Subcutaneous adipose tissue (tissue), 4 donors: ENCODE data around the gene CFAP119. TPM values are rescaled to one million over a fixed set of nuclear protein-coding genes. Genes with fewer than 3 reads are reported as not detected.

Experiments used
- total RNA-seq, 4 donors: library from RNA; depleted of rRNA; stranded (reverse); fragments of >200 nt; gene quantifications; one replicate each; pipeline ENCODE4 v1.1.0, GENCODE V29; 2016
- TF ChIP-seq, protein P1 (sequence below): fragments of 450-650 bp; IDR thresholded peaks from one replicate; pipeline ENCODE4 v1.5.1; 2016; ENCODE audit warnings: low read depth, mild to moderate bottlenecking, control low read depth, antibody characterized with exemption, moderate library complexity

Gene CFAP119
- total RNA-seq, 4 donors from 2014 or later = 1.9 to 6.2 (median 2.7) TPM; not detected in 1

DNA sequence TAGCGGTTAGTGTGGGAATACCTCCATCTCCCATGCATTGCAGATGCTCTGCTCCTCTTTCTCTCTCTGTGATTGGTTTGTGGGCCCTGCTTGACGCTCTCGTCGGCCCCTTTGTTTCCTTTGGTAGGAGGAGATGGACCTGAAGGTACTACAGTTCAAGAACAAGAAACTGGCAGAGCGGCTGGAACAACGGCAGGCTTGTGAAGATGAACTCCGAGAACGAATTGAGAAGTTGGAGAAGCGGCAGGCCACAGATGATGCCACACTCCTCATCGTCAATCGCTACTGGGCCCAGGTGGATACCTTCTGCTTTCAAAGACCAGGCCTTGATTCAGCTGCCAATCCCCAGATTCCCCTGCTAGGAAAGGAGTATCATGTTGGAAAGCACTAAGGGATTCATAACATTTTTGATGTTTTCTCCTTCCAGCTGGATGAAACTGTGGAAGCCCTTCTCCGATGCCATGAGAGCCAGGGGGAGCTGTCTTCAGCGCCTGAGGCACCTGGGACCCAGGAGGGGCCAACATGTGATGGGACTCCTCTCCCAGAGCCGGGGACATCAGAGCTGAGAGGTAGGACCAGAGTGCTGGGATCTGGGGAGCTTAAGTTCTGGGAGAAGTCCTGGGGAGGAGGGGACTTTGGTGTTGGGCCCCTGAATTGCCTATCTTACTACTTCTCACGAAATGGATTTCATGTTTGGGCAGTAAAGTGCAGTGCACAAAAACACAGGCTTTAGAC is 1.3 kb upstream of the CFAP119 start:
- TF ChIP-seq, protein P1, sequence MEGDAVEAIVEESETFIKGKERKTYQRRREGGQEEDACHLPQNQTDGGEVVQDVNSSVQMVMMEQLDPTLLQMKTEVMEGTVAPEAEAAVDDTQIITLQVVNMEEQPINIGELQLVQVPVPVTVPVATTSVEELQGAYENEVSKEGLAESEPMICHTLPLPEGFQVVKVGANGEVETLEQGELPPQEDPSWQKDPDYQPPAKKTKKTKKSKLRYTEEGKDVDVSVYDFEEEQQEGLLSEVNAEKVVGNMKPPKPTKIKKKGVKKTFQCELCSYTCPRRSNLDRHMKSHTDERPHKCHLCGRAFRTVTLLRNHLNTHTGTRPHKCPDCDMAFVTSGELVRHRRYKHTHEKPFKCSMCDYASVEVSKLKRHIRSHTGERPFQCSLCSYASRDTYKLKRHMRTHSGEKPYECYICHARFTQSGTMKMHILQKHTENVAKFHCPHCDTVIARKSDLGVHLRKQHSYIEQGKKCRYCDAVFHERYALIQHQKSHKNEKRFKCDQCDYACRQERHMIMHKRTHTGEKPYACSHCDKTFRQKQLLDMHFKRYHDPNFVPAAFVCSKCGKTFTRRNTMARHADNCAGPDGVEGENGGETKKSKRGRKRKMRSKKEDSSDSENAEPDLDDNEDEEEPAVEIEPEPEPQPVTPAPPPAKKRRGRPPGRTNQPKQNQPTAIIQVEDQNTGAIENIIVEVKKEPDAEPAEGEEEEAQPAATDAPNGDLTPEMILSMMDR = no peak

DNA sequence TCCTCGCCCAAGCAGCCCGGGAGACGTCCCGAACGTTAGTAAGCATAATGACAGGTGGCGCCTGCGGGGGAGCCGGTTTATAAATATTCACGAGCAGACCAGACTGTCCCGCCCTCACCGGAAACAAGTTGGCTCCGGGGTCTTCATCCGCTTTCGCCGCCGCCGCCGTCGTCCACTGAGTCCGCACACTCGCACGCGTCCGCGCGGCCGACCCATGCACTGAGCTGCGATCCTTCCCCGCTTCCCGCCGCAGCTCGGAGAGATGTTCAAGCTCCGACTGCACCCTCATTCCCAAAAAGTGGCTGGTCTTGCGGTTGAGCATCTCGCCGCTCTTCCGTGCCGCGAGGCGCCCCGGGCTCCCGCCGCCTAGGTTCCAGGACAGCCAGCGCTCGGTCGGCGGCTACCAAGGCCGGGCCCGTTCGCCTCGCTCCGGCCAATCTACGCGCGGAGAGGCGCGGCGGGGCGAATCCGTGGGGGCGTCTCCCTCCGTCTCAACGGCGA is 385 bp downstream of the CFAP119 start:
- TF ChIP-seq, protein P1 = no peak

DNA sequence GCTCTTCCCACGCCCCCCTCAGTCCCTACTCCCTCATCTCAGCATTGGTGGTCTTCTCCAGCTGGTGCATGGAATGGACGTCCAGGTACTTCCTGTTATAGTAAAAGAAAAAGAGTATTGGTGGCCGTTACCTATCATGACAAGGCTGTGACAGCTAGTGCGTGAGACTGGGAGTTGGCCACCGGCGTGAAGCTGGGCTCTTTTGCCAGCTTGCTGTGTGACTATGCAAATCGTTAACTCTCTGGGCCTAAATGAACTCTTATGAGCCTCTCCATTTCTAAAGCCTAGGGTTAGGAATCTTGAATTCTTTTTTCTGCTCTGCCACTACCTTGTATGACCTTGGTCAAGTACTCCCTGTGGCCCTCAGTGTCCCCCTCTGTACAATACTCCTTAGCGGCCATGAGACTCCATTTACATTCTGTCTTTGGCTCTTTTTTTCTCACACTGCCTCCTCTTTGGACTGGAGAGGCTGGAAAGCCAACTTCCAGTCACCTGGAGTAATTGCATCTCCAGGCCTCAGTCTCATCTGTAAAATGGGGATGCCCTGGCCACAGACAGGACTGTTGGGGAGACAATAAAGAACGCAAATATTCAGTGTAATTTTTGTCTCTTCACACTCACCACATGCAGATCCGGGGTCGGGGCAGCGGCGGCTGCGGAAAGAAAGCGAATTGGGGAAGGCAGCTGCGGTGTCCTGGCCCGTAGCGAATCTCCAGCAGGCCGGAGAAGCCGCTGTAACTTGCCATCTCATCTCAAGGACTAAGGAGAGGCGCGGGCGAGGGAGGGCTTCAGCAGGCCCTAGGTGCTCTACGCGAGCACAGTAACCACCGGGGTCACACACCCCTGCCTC is 1.1 kb downstream of the CFAP119 start:
- TF ChIP-seq, protein P1 = no peak

DNA sequence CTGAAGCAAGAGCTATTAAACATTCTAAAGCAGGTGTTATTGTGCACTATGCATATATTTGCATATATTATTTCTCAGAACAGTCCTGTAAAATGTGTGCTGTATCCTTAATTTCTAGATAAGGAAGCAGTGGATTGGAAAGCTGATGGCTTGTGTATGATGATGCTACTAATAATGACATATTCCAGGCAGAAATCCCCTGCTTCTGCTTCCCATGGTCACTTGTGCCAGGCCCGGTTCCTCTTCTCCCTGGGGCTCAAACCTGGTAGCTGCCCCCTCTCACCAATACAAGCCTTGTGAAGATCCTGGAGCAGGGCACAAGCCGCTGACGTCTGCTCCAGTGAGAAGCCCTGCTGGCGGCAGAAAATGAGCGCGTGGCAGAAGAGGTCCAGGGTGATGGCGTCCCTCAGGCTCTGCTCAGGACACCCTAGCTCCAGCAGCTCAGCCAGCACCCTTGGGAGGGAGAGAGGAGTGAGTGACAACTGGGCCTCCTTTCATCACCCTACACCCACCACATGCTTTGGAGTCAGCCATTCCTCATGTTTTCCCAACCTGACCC is 1.8 kb downstream of the CFAP119 start:
- TF ChIP-seq, protein P1 = no peak

DNA sequence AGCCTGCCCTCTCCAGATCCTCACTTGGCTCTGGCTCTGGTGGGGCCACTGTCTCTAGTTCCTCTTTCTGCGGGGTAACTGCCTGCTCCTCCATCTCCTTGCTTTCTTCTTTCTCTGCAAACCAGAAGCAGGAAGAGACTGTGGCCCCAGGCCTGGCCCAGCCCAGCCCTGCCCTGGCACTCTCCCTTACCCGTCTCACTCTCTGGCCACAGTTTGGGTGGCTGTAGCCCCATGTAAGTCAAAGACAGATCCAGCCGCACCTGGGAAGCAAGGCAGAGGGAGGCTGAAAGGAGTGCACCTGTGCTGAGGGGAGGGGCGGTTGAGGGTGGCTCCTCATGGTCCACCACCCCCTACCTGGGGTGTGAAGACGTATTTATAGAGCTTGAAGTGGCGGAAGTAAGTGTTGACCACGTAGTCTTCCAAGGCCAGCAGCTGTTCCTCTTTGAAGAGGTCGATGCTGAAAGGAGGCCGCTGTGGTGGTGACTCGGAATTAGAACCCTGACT is 2.8 kb downstream of the CFAP119 start:
- TF ChIP-seq, protein P1 = no peak

DNA sequence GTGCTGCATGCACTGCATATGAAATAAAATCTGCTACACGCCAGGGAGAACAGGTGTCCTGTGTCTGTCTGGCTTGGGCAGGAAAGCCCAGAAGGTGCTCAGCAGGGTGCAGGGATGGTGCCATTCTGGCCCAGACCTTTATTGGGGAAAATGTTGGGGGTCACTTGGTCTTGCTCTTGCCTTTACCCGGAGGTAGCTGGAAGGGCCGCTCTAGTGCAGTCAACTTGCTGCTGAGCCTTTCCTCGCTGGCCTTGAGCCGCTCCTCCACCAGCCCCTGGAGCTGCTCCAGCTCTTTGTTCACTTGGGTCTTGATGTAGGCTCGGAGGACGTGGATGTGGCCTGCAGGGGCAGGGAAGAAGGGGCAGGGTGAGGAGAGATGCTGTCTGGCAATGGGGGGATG is 4.5 kb downstream of the CFAP119 start:
- TF ChIP-seq, protein P1 = no peak

DNA sequence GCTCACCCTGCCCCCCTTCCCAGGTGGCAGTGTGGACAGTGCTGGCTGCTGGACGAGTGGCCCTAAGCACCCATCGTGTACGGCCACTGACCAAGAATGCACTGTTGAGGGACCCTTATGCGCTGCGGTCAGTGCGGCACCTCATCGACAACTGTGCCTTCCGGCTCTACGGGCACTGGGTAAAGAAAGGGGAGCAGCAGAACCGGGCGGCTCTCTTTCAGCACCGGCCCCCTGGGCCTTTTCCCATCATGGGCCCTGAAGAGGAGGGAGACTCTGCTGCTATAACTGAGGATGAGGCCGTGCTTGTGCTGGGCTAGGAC is 5.1 kb downstream of the CFAP119 start:
- TF ChIP-seq, protein P1 = no peak
